CD4-positive, alpha-beta memory T cell (primary cell): ENCODE results near the gene ELMO1. TPM values are rescaled to one million over a fixed set of nuclear protein-coding genes. Genes with fewer than 3 reads are reported as not detected.

Experiments
- CTCF ChIA-PET: fragments of 350-600 bp; sonication (Branson Sonifier 250); formaldehyde crosslinking; loops from one replicate; lab custom pipeline; 2021; ENCODE audit warnings: inconsistent platforms; ENCODE audit not compliant: partially characterized antibody; lab: Charles Lee
- POLR2A ChIA-PET: fragments of 350-600 bp; sonication (Branson Sonifier 250); formaldehyde crosslinking; loops from one replicate; lab custom pipeline; 2021; ENCODE audit not compliant: partially characterized antibody; lab: Charles Lee
- DNase-seq, 5 donors: peaks; one replicate each; pipeline versions ENCODE4 v3.0.0 to v3.0.0-alpha.2; 2020 to 2022; ENCODE audit warnings: mixed read lengths in 1 of 5
- H3K27ac ChIP-seq: one replicate; pipeline ENCODE4 v1.7.0; 2013; ENCODE audit warnings: low read depth, low read length
- H3K27me3 ChIP-seq: 2 replicates; pipeline ENCODE4 v1.7.0; 2013; ENCODE audit warnings: mild to moderate bottlenecking, low read length, moderate library complexity; ENCODE audit not compliant: insufficient read depth
- H3K36me3 ChIP-seq: 2 replicates; pipeline ENCODE4 v1.7.0; 2013; ENCODE audit warnings: mild to moderate bottlenecking, low read length, moderate library complexity; ENCODE audit not compliant: insufficient read depth
- H3K4me1 ChIP-seq: 2 replicates; pipeline ENCODE4 v1.7.0; 2013; ENCODE audit warnings: mild to moderate bottlenecking, low read length, moderate library complexity; ENCODE audit not compliant: insufficient read depth
- H3K4me3 ChIP-seq, 2 donors: one replicate each; pipeline ENCODE4 v1.7.0; 2013; ENCODE audit warnings: low read length in 2 of 2, mild to moderate bottlenecking in 1 of 2
- H3K9me3 ChIP-seq, 2 donors: one replicate each; pipeline ENCODE4 v1.7.0; 2013; ENCODE audit warnings: low read length in 2 of 2, control low read depth in 1 of 2; ENCODE audit not compliant: control insufficient read depth in 1 of 2
- H3K27ac Mint-ChIP-seq, 7 donors: one replicate each; pipeline ENCODE4 v1.8.0; 2020 to 2021; ENCODE audit warnings: mixed read lengths in 7 of 7, mild to moderate bottlenecking in 6 of 7, inconsistent platforms in 3 of 7, moderate library complexity in 3 of 7
- H3K27me3 Mint-ChIP-seq, 2 donors: one replicate each; pipeline ENCODE4 v1.8.0; 2020 to 2021; ENCODE audit warnings: mixed read lengths in 2 of 2
- H3K36me3 Mint-ChIP-seq, 2 donors: one replicate each; pipeline ENCODE4 v1.8.0; 2020 to 2021; ENCODE audit warnings: mixed read lengths in 2 of 2, inconsistent platforms in 1 of 2, mild to moderate bottlenecking in 1 of 2
- H3K4me1 Mint-ChIP-seq, 4 donors: one replicate each; pipeline ENCODE4 v1.8.0; 2020 to 2021; ENCODE audit warnings: mixed read lengths in 4 of 4, mild to moderate bottlenecking in 1 of 4
- H3K4me3 Mint-ChIP-seq, 8 donors: one replicate each; pipeline ENCODE4 v1.8.0; 2020 to 2021; ENCODE audit warnings: mixed read lengths in 8 of 8, mild to moderate bottlenecking in 7 of 8, moderate library complexity in 6 of 8, inconsistent platforms in 3 of 8
- H3K9me3 Mint-ChIP-seq, 8 donors: one replicate each; pipeline ENCODE4 v1.8.0; 2020 to 2021; ENCODE audit warnings: mixed read lengths in 8 of 8, mild to moderate bottlenecking in 5 of 8, inconsistent platforms in 3 of 8, moderate library complexity in 1 of 8
- intact Hi-C: fragments of 100-400 bp; cut with micrococcal nuclease; formaldehyde crosslinking; loops from one replicate; pipeline ENCODE4 v1.15.1; 2023
- polyA plus RNA-seq, 2 donors: library from polyadenylated mRNA; unstranded; fragments of 300-500 nt; fragmentation: Illumina TruSeq; gene quantifications; one replicate each; pipeline ENCODE4 v1.2.3, GENCODE V29; 2021
- total RNA-seq, 2 experiments: library from RNA; stranded (reverse); gene quantifications; one replicate each; pipeline ENCODE4 v1.2.3, GENCODE V29; 2021

ELMO1 gene
- total and polyA plus RNA-seq, 4 experiments from 2014 or later: 45.1 to 131 (median 111) TPM

- Mint-ChIP-seq H3K4me1 (peaks cover 15 to 38% (median 25%) of the 10 kb centered on the region in 4 donors), H3K27me3 (no peaks in the 10 kb centered on the region), H3K9me3 (no peaks in the 10 kb centered on the region), H3K4me3 (no peak overlapping the region), H3K36me3 (peaks cover 50 to 64% of the 10 kb centered on the region in 2 donors), H3K27ac (peak overlapping the region in 2 of 7 donors; percentile 25 to 46)
- Histone ChIP-seq H3K9me3 (no peaks in the 10 kb centered on the region), H3K36me3 (peaks cover 5% of the 10 kb centered on the region), H3K4me1 (no peaks in the 10 kb centered on the region), H3K27ac (no peak overlapping the region), H3K4me3 (no peak overlapping the region), H3K27me3 (no peaks in the 10 kb centered on the region)
- DNase-seq: peak in 3 of 5 donors; percentile 4 to 9 (median 6)
- intact Hi-C loops: no loop called here
- POLR2A ChIA-PET: no interaction called here
- CTCF ChIA-PET: no interaction called here
These were observed 367.2 kb downstream of the ELMO1 start for GRCh38 chr7:37081436-37081835.

GRCh38 chr7:37079420-37079819 lies 369.2 kb downstream of the ELMO1 start:
- DNase-seq: no peak
- Mint-ChIP-seq H3K36me3 (peaks cover 50 to 64% of the 10 kb centered on the region in 2 donors), H3K9me3 (no peaks in the 10 kb centered on the region), H3K27ac (peak overlapping the region in 3 of 7 donors; percentile 24 to 42 (median 39)), H3K27me3 (no peaks in the 10 kb centered on the region), H3K4me1 (peaks cover 10 to 32% (median 23%) of the 10 kb centered on the region in 4 donors), H3K4me3 (no peak overlapping the region)
- Histone ChIP-seq H3K27ac (no peak overlapping the region), H3K27me3 (no peaks in the 10 kb centered on the region), H3K4me1 (no peaks in the 10 kb centered on the region), H3K9me3 (no peaks in the 10 kb centered on the region), H3K4me3 (no peak overlapping the region), H3K36me3 (peaks cover 5% of the 10 kb centered on the region)
- ChIA-PET POLR2A (no interaction called here), CTCF (no interaction called here)
- intact Hi-C loops: no loop called here

GRCh38 chr7:37076668-37077067 lies 372.0 kb downstream of the ELMO1 start:
- Histone ChIP-seq H3K27me3 (no peaks in the 10 kb centered on the region), H3K9me3 (no peaks in the 10 kb centered on the region), H3K27ac (no peak overlapping the region), H3K4me3 (no peak overlapping the region), H3K36me3 (peaks cover 5% of the 10 kb centered on the region), H3K4me1 (no peaks in the 10 kb centered on the region)
- no peak for DNase-seq
- Mint-ChIP-seq H3K27me3 (no peaks in the 10 kb centered on the region), H3K9me3 (no peaks in the 10 kb centered on the region), H3K4me1 (peaks cover 6 to 24% (median 19%) of the 10 kb centered on the region in 4 donors), H3K4me3 (no peak overlapping the region), H3K27ac (peak overlapping the region in 1 of 7 donors; percentile 80), H3K36me3 (peaks cover 36 to 59% of the 10 kb centered on the region in 2 donors)
- CTCF ChIA-PET: no interaction called here
- intact Hi-C loops: no loop called here
- POLR2A ChIA-PET: no interaction called here

GRCh38 chr7:37074370-37074769 lies 374.3 kb downstream of the ELMO1 start:
- Histone ChIP-seq H3K27ac (no peak overlapping the region), H3K4me1 (no peaks in the 10 kb centered on the region), H3K9me3 (no peaks in the 10 kb centered on the region), H3K36me3 (peaks cover 5% of the 10 kb centered on the region), H3K27me3 (no peaks in the 10 kb centered on the region), H3K4me3 (no peak overlapping the region)
- intact Hi-C loops: no loop called here
- H3K27ac Mint-ChIP-seq: peak overlapping the region in 1 of 7 donors; percentile 38
- peaks cover 16 to 24% (median 18%) of the 10 kb centered on the region in 4 donors for H3K4me1 Mint-ChIP-seq
- H3K36me3 Mint-ChIP-seq: peaks cover 43 to 62% of the 10 kb centered on the region in 2 donors
- no peak for DNase-seq
- POLR2A ChIA-PET: no interaction called here
- H3K9me3 Mint-ChIP-seq: no peaks in the 10 kb centered on the region
- no peak overlapping the region for H3K4me3 Mint-ChIP-seq
- H3K27me3 Mint-ChIP-seq: no peaks in the 10 kb centered on the region
- CTCF ChIA-PET: interaction anchor here (0.8 kb wide), 1 partner anchor 13 kb away, joined by 3 read pairs; no protein-coding TSS in a partner anchor

- POLR2A ChIA-PET: no interaction called here
- intact Hi-C loops: no loop called here
- H3K27ac ChIP-seq: no peak overlapping the region
- Mint-ChIP-seq H3K36me3 (peaks cover 34 to 40% of the 10 kb centered on the region in 2 donors), H3K27me3 (no peaks in the 10 kb centered on the region), H3K27ac (peak overlapping the region in 3 of 7 donors; percentile 29 to 50 (median 49)), H3K9me3 (no peaks in the 10 kb centered on the region), H3K4me3 (no peak overlapping the region), H3K4me1 (peaks cover 14 to 25% (median 23%) of the 10 kb centered on the region in 4 donors)
- no peak for DNase-seq
- no peaks in the 10 kb centered on the region for H3K4me1 ChIP-seq
- H3K36me3 ChIP-seq: no peaks in the 10 kb centered on the region
- no peaks in the 10 kb centered on the region for H3K9me3 ChIP-seq
- no peak overlapping the region for H3K4me3 ChIP-seq
- CTCF ChIA-PET: no interaction called here
- H3K27me3 ChIP-seq: no peaks in the 10 kb centered on the region
These were observed 377.5 kb downstream of the ELMO1 start for GRCh38 chr7:37071124-37071523.

- intact Hi-C loops: no loop called here
- POLR2A ChIA-PET: no interaction called here
These were observed 378.2 kb downstream of the ELMO1 start for GRCh38 chr7:37070471-37070870.

GRCh38 chr7:37070031-37070430 lies 378.6 kb downstream of the ELMO1 start:
- Histone ChIP-seq H3K36me3 (no peaks in the 10 kb centered on the region), H3K27ac (no peak overlapping the region), H3K4me3 (no peak overlapping the region), H3K27me3 (no peaks in the 10 kb centered on the region), H3K4me1 (no peaks in the 10 kb centered on the region), H3K9me3 (no peaks in the 10 kb centered on the region)
- Mint-ChIP-seq H3K27me3 (no peaks in the 10 kb centered on the region), H3K4me3 (no peak overlapping the region), H3K4me1 (peaks cover 15 to 31% (median 29%) of the 10 kb centered on the region in 4 donors), H3K27ac (no peak overlapping the region), H3K36me3 (peaks cover 30 to 44% of the 10 kb centered on the region in 2 donors), H3K9me3 (no peaks in the 10 kb centered on the region)
- ChIA-PET POLR2A (no interaction called here), CTCF (no interaction called here)
- no peak for DNase-seq
- intact Hi-C loops: no loop called here

More at GRCh38 chr7:37070471-37070870, 378.2 kb downstream of the ELMO1 start:
- no peaks in the 10 kb centered on the region for H3K27me3 Mint-ChIP-seq
- no peaks in the 10 kb centered on the region for H3K9me3 Mint-ChIP-seq
- Histone ChIP-seq H3K36me3 (no peaks in the 10 kb centered on the region), H3K9me3 (no peaks in the 10 kb centered on the region), H3K4me1 (no peaks in the 10 kb centered on the region), H3K27ac (no peak overlapping the region), H3K4me3 (no peak overlapping the region), H3K27me3 (no peaks in the 10 kb centered on the region)
- H3K4me3 Mint-ChIP-seq: no peak overlapping the region
- CTCF ChIA-PET: no interaction called here
- peaks cover 14 to 28% (median 27%) of the 10 kb centered on the region in 4 donors for H3K4me1 Mint-ChIP-seq
- peaks cover 30 to 40% of the 10 kb centered on the region in 2 donors for H3K36me3 Mint-ChIP-seq
- peak overlapping the region in 3 of 7 donors; percentile 9 to 32 (median 18) for H3K27ac Mint-ChIP-seq
- DNase-seq: no peak
